Tibial artery (tissue), 4 donors: ENCODE results near the gene ERMN.

ENCODE experiments used
- DNase-seq, 2 donors: peaks; one replicate each; pipeline ENCODE4 v3.0.0-alpha.2; 2019
- H3K27ac ChIP-seq, 2 donors: fragments of 200-600 bp; sonication (generic) in 1 of 2; 1 replicate in 1 of 2; 2 replicates in 1 of 2; pipeline ENCODE4 v1.5.1; 2018 to 2019; ENCODE audit warnings: mild to moderate bottlenecking in 1 of 2
- H3K27me3 ChIP-seq, 2 donors: fragments of 200-600 bp; sonication (generic) in 1 of 2; one replicate each; pipeline versions ENCODE4 v1.5.1 to v1.6.0; 2016 to 2019
- H3K36me3 ChIP-seq, 3 donors: fragments of 200-600 bp; sonication (generic) in 2 of 3; one replicate each; pipeline ENCODE4 v1.5.1; 2016 to 2019; ENCODE audit warnings: mild to moderate bottlenecking in 2 of 3
- H3K4me1 ChIP-seq, 4 donors: fragments of 200-600 bp; sonication (generic) in 2 of 4; 1 replicate in 3 of 4; 2 replicates in 1 of 4; pipeline ENCODE4 v1.5.1; 2016 to 2019
- H3K4me3 ChIP-seq, 2 donors: fragments of 200-600 bp; sonication (generic) in 1 of 2; 1 replicate in 1 of 2; 2 replicates in 1 of 2; pipeline ENCODE4 v1.5.1; 2018 to 2019; ENCODE audit warnings: mild to moderate bottlenecking in 2 of 2
- H3K9me3 ChIP-seq, 3 donors: fragments of 200-600 bp; sonication (generic) in 1 of 3; one replicate each; pipeline ENCODE4 v1.5.1; 2016 to 2019
- intact Hi-C: fragments of 100-400 bp; cut with DNase I; formaldehyde crosslinking; loops from one replicate; pipeline ENCODE4 v1.15.0; 2023; ENCODE audit warnings: low total_unique reads
- TF ChIP-seq, protein P1 (sequence below), 2 experiments: fragments of 200-600 bp in 1 of 2; fragments of 450-650 bp in 1 of 2; IDR thresholded peaks; one replicate each; pipeline ENCODE4 v1.5.1; 2017 to 2019; ENCODE audit warnings: antibody characterized with exemption in 2 of 2, mild to moderate bottlenecking in 1 of 2, moderate library complexity in 1 of 2

The ERMN gene

DNA sequence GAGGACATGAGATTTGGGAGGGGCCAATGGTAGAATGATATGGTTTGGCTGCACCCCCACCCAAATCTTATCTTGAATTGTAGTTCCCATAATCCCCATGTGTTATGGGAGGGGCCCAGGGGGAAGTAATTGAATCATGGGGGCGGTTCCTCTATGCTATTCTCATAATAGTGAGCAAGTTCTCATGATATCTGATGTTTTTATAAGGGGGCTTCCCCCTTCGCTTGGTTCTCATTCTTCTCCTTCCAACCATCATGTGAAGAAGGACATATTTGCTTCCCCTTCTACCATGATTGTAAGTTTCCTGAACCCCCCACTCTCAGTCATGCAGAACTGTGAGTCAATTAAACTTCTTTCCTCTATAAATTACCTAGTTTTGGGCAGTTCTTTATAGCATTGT, 37.0 kb upstream of the ERMN start:
- intact Hi-C loops = no loop called here
- TF ChIP-seq, protein P1, sequence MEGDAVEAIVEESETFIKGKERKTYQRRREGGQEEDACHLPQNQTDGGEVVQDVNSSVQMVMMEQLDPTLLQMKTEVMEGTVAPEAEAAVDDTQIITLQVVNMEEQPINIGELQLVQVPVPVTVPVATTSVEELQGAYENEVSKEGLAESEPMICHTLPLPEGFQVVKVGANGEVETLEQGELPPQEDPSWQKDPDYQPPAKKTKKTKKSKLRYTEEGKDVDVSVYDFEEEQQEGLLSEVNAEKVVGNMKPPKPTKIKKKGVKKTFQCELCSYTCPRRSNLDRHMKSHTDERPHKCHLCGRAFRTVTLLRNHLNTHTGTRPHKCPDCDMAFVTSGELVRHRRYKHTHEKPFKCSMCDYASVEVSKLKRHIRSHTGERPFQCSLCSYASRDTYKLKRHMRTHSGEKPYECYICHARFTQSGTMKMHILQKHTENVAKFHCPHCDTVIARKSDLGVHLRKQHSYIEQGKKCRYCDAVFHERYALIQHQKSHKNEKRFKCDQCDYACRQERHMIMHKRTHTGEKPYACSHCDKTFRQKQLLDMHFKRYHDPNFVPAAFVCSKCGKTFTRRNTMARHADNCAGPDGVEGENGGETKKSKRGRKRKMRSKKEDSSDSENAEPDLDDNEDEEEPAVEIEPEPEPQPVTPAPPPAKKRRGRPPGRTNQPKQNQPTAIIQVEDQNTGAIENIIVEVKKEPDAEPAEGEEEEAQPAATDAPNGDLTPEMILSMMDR (IDR thresholded peaks at IDR 0.05) = no peak
- Histone ChIP-seq H3K36me3 (no peaks in the 10 kb centered on the region), H3K4me3 (no peak overlapping the region), H3K4me1 (no peaks in the 10 kb centered on the region), H3K27ac (no peak overlapping the region), H3K27me3 (no peaks in the 10 kb centered on the region), H3K9me3 (no peaks in the 10 kb centered on the region)
- no peak for DNase-seq

DNA sequence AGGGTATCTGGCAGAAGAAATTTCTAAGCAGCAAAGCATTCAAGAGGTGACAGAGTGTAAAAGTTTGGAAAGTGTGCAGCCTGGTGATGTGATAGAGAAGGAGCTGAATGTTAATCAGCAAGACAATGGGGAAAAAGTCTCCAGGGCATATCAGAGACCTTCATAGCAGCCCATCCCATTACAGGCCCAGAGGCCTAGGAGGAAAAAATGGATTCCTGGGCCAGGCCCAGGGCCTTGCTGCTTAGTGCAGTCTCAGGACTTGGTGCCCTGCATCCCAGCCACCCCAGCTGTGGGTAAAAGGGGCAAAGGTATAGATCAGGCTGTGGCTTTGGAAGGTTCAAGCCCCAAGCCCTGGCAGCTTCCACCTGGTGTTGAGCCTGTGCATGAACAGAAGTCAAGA, 35.9 kb upstream of the ERMN start:
- Histone ChIP-seq H3K27ac (no peak overlapping the region), H3K36me3 (no peaks in the 10 kb centered on the region), H3K27me3 (no peaks in the 10 kb centered on the region), H3K4me3 (no peak overlapping the region), H3K4me1 (no peaks in the 10 kb centered on the region), H3K9me3 (no peaks in the 10 kb centered on the region)
- DNase-seq = no peak
- TF ChIP-seq, protein P1 (IDR thresholded peaks at IDR 0.05) = no peak
- intact Hi-C loops = no loop called here

DNA sequence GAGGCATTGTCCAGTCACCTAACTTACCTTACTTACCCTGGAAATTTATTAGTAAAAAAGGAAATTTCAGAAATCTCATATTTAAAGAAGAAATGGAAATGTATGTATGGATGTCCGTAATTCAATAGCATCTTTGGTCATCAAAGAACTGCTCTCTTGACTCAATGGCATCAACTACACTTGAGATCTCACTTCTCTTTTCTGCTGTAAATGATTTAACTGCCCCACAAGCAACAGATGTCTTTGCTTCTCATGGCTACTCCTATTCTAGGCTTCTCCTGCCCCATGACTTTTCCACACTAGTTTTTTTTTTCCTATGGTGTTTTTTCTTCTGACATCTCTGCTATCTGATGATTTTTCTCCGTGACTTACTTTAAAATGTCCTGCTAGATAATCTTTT, 34.0 kb upstream of the ERMN start:
- Histone ChIP-seq H3K27ac (no peak overlapping the region), H3K36me3 (no peaks in the 10 kb centered on the region), H3K4me1 (no peaks in the 10 kb centered on the region), H3K4me3 (no peak overlapping the region), H3K27me3 (no peaks in the 10 kb centered on the region), H3K9me3 (no peaks in the 10 kb centered on the region)
- intact Hi-C loops = no loop called here
- TF ChIP-seq, protein P1 (IDR thresholded peaks at IDR 0.05) = no peak
- DNase-seq = no peak

DNA sequence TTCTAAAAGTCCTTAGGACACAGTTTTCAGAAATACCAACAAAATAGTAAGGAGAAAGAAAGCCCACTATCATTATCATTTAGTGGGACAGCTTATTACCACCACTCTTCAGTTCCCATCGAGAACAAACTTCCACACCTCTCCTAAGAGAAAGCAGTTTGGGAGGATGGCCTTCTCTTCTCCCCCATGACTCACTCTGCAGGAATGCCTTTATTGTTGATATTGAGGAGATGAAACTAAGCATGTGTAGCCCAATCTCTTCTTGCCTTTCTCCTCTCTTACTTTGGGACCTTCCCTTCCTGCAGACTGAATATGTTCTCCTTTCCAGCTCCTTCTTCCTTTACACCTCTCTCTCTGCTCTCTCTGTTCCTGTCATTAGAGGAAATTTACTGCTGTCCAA, 30.0 kb upstream of the ERMN start:
- no peaks in the 10 kb centered on the region for H3K36me3 ChIP-seq
- H3K27me3 ChIP-seq = no peaks in the 10 kb centered on the region
- intact Hi-C loops = no loop called here
- H3K27ac ChIP-seq = no peak overlapping the region
- no peak for DNase-seq
- TF ChIP-seq, protein P1 (IDR thresholded peaks at IDR 0.05) = no peak
- H3K4me1 ChIP-seq = no peaks in the 10 kb centered on the region
- no peaks in the 10 kb centered on the region for H3K9me3 ChIP-seq
- H3K4me3 ChIP-seq = no peak overlapping the region

DNA sequence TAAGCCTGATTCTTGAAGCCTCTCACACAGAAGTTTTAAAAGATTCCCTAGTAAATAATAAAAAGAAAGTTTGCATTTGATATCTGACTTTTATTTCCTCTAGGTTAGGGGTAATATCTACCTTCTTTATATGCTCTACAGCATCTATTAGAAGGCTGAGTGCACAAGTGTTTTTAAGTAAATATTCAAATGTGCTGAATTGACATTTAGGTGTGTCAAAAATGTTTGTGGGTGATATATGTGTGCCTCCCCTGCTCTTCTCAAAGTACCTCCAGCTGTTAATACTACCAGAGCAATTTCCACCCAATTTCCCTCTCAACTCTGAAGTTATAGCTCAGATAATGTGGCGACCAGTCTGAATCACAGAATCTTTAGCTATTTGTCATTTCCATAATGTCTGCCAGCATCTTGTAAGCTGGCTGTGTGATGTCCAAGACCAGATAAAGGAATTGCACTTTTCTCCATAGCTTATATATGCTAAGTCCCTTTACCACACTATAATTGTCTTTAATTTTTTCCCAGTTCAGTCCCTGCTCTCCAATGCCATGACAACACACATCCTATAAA, 24.4 kb upstream of the ERMN start:
- Histone ChIP-seq H3K4me1 (no peaks in the 10 kb centered on the region), H3K36me3 (no peaks in the 10 kb centered on the region), H3K9me3 (peaks cover 0 to under 1% (median 0%) of the 10 kb centered on the region in 3 donors), H3K27me3 (no peaks in the 10 kb centered on the region), H3K27ac (no peak overlapping the region), H3K4me3 (no peak overlapping the region)
- DNase-seq = no peak
- intact Hi-C loops = no loop called here
- TF ChIP-seq, protein P1 (IDR thresholded peaks at IDR 0.05) = no peak
